GM12878 (cell line): ENCODE results near the gene EVX2. TPM values are rescaled to one million over a fixed set of nuclear protein-coding genes. Genes with fewer than 3 reads are reported as not detected.

Source experiments
- ATAC-seq: fragments of 200-7000 bp; cut with Tn5 transposase; 3 replicates; pipeline ENCODE4 v1.9.1; 2020; ENCODE audit warnings: mild to moderate bottlenecking, moderate library complexity
- BruUV-seq: library from RNA; stranded (reverse); fragments of 400-500 nt; replicated peaks from 2 replicates; lab custom pipeline; 2021; lab: Mats Ljungman, UMichigan
- CTCF ChIA-PET: fragments of 300-600 bp; sonication (Branson Sonifier 250); formaldehyde crosslinking; extraction: SDS; loops from one replicate; lab custom pipeline; 2021; ENCODE audit warnings: inconsistent platforms; lab: Yijun Ruan, JAX
- POLR2A ChIA-PET: fragments of 350-600 bp; formaldehyde crosslinking; extraction: SDS; loops from one replicate; lab custom pipeline; 2021; ENCODE audit warnings: inconsistent platforms; lab: Charles Lee
- RAD21 ChIA-PET: fragments of 300-600 bp; sonication (Branson Sonifier 250); formaldehyde crosslinking; loops from one replicate; lab custom pipeline; 2023; ENCODE audit warnings: antibody characterized with exemption; ENCODE audit not compliant: unreplicated experiment; lab: Charles Lee
- SMC1A ChIA-PET: fragments of 300-600 bp; sonication (Branson Sonifier 250); formaldehyde crosslinking; loops from one replicate; lab custom pipeline; 2023; ENCODE audit not compliant: unreplicated experiment, uncharacterized antibody; lab: Charles Lee
- DNase-seq: peaks from one replicate; pipeline ENCODE4 v3.0.0-alpha.2; 2011; ENCODE audit warnings: low read depth, low spot score
- FAIRE-seq: peaks from 3 replicates; lab custom pipeline; 2011; peaks lifted over from hg19 to GRCh38; lab: Jason Lieb, UNC
- H2AFZ ChIP-seq: 2 replicates; pipeline ENCODE4 v1.6.0; 2011; ENCODE audit warnings: low read depth, low read length, control low read depth; ENCODE audit not compliant: control insufficient read depth
- H3K27ac ChIP-seq: 2 replicates; pipeline ENCODE4 v1.5.1; 2011; ENCODE audit warnings: control low read depth; ENCODE audit not compliant: control insufficient read depth, insufficient read depth
- H3K27me3 ChIP-seq, 2 experiments: replicated peaks in 1 of 2; 2 replicates each; pipeline versions ENCODE4 v1.6.0 to v1.6.1; 2011; ENCODE audit warnings: low read length in 1 of 2; ENCODE audit not compliant: control insufficient read depth in 2 of 2, insufficient read depth in 2 of 2
- H3K36me3 ChIP-seq, 2 experiments: 2 replicates each; pipeline ENCODE4 v1.5.1; 2011; ENCODE audit warnings: low read length in 1 of 2; ENCODE audit not compliant: control insufficient read depth in 2 of 2, insufficient read depth in 2 of 2
- H3K4me1 ChIP-seq: 2 replicates; pipeline ENCODE4 v1.6.1; 2011; ENCODE audit warnings: mild to moderate bottlenecking, low read length, moderate library complexity, mixed read lengths; ENCODE audit not compliant: control insufficient read depth, insufficient read depth
- H3K4me2 ChIP-seq: 2 replicates; pipeline ENCODE4 v1.6.0; 2011; ENCODE audit warnings: control low read depth; ENCODE audit not compliant: control insufficient read depth, insufficient read depth
- H3K4me3 ChIP-seq: fragments of 200-600 bp; sonication (generic); 2 replicates; pipeline ENCODE4 v1.5.1; 2016
- H3K79me2 ChIP-seq: 2 replicates; pipeline ENCODE4 v1.6.0; 2011; ENCODE audit warnings: low read length; ENCODE audit not compliant: control insufficient read depth, insufficient read depth
- H3K9ac ChIP-seq: 2 replicates; pipeline ENCODE4 v1.8.0; 2011; ENCODE audit warnings: low read length, control low read depth, mixed read lengths; ENCODE audit not compliant: control insufficient read depth, insufficient read depth
- H3K9me3 ChIP-seq: replicated peaks from 3 replicates; pipeline ENCODE4 v1.5.1; 2011; ENCODE audit warnings: mild to moderate bottlenecking, low read length; ENCODE audit not compliant: control insufficient read depth, insufficient read depth
- H4K20me1 ChIP-seq: 2 replicates; pipeline ENCODE4 v1.6.0; 2011; ENCODE audit not compliant: control insufficient read depth, insufficient read depth
- CHD4 ChIP-seq: fragments of 200-600 bp; sonication (generic); IDR thresholded peaks from 2 replicates; pipeline ENCODE4 v1.6.1; 2016; ENCODE audit warnings: mild to moderate bottlenecking
- DPF2 ChIP-seq: fragments of 450-650 bp; IDR thresholded peaks from 2 replicates; pipeline ENCODE4 v1.6.1; 2017; ENCODE audit warnings: mild to moderate bottlenecking
- FOS ChIP-seq: IDR thresholded peaks from 3 replicates; pipeline ENCODE4 v1.6.1; 2011; ENCODE audit warnings: borderline replicate concordance; ENCODE audit not compliant: insufficient read length; ENCODE audit errors: extremely low read depth
- HSF1 ChIP-seq: fragments of 150-350 bp; IDR thresholded peaks from 2 replicates; pipeline ENCODE4 v1.6.1; 2014; ENCODE audit warnings: mild to moderate bottlenecking, low read depth, low read length
- MEF2A ChIP-seq: IDR thresholded peaks from 2 replicates; pipeline ENCODE4 v1.6.1; 2011; ENCODE audit warnings: low read depth, mild to moderate bottlenecking, low read length, moderate library complexity; ENCODE audit not compliant: insufficient read depth
- MTA2 ChIP-seq: fragments of 450-650 bp; IDR thresholded peaks from 2 replicates; pipeline ENCODE4 v1.6.1; 2016; ENCODE audit warnings: low read depth, mild to moderate bottlenecking, moderate library complexity
- NFIC ChIP-seq: IDR thresholded peaks from 2 replicates; pipeline ENCODE4 v1.6.1; 2012; ENCODE audit warnings: low read depth, mild to moderate bottlenecking, inconsistent platforms, low read length, moderate library complexity
- NFYA ChIP-seq: IDR thresholded peaks from 2 replicates; pipeline ENCODE4 v1.6.1; 2011; ENCODE audit warnings: low read depth, mild to moderate bottlenecking, low read length, improper control_type of control experiment, borderline replicate concordance
- NR2C1 ChIP-seq: fragments of 450-650 bp; IDR thresholded peaks from 2 replicates; pipeline ENCODE4 v1.6.1; 2017; ENCODE audit warnings: antibody characterized with exemption, mild to moderate bottlenecking, moderate library complexity
- SREBF2 ChIP-seq: IDR thresholded peaks from 2 replicates; pipeline ENCODE4 v1.6.1; 2012; ENCODE audit warnings: mild to moderate bottlenecking, low read length
- SUZ12 ChIP-seq: fragments of 200-600 bp; sonication (generic); IDR thresholded peaks from one replicate; pipeline ENCODE4 v1.6.1; 2018; ENCODE audit warnings: antibody characterized with exemption, mild to moderate bottlenecking; ENCODE audit not compliant: unreplicated experiment
- ZBED1 ChIP-seq: IDR thresholded peaks from 2 replicates; pipeline ENCODE4 v1.6.1; 2016; ENCODE audit warnings: borderline replicate concordance
- ZNF24 ChIP-seq: fragments of 450-650 bp; IDR thresholded peaks from 2 replicates; pipeline ENCODE4 v1.6.1; 2017; ENCODE audit warnings: antibody characterized with exemption, mild to moderate bottlenecking
- ZZZ3 ChIP-seq: IDR thresholded peaks from 2 replicates; pipeline ENCODE4 v1.6.1; 2011; ENCODE audit warnings: low read depth; ENCODE audit not compliant: control insufficient read depth, insufficient read length
- WGBS: methylation state at CpG from one replicate; pipeline ENCODE4 v1.1.6; 2016; ENCODE audit warnings: low lambda C conversion rate; ENCODE audit not compliant: insufficient replicate concordance, insufficient coverage; ENCODE audit errors: missing lambda C conversion rate; 5-methylcytosine and 5-hydroxymethylcytosine counted together
- in situ Hi-C: fragments of 300-500 bp; cut with MboI; formaldehyde crosslinking; loops from 9 replicates; pipeline ENCODE4 v1.14.3; 2018; ENCODE audit warnings: mixed read lengths
- intact Hi-C: fragments of 100-400 bp; cut with micrococcal nuclease; formaldehyde crosslinking; loops from one replicate; pipeline ENCODE4 v1.14.2; 2022; ENCODE audit not compliant: unreplicated experiment
- polyA plus RNA-seq, 11 experiments: library from polyadenylated mRNA; depleted of rRNA in 4 of 11; unstranded in 6 of 11; stranded (reverse) in 5 of 11; fragments of >200 nt; fragmentation: Nextera tagmentation in 4 of 11; fragmentation: Illumina TruSeq in 1 of 11; extraction: Ambion mirVana in 4 of 11; extraction: Trizol in 1 of 11; gene quantifications; 1 replicate in 1 of 11; 2 replicates in 10 of 11; pipeline versions ENCODE4 v1.2.1 to v1.2.3, GENCODE V29; 2011 to 2016; ENCODE audit warnings: inconsistent platforms in 2 of 11, missing spikeins in 2 of 11, low read depth in 1 of 11
- total RNA-seq, 4 experiments: library from RNA; depleted of rRNA in 3 of 4; stranded (reverse); fragments of >200 nt in 3 of 4; fragmentation: Illumina TruSeq in 1 of 4; extraction: Trizol in 1 of 4; gene quantifications; 2 replicates each; pipeline versions ENCODE4 v1.2.1 to v1.2.3, GENCODE V29; 2013 to 2021

The EVX2 gene
- total and polyA plus RNA-seq, 10 of the 15 experiments (the other 5 are each of a cell fraction or from before 2014, with no cell fraction given): not detected

DNA sequence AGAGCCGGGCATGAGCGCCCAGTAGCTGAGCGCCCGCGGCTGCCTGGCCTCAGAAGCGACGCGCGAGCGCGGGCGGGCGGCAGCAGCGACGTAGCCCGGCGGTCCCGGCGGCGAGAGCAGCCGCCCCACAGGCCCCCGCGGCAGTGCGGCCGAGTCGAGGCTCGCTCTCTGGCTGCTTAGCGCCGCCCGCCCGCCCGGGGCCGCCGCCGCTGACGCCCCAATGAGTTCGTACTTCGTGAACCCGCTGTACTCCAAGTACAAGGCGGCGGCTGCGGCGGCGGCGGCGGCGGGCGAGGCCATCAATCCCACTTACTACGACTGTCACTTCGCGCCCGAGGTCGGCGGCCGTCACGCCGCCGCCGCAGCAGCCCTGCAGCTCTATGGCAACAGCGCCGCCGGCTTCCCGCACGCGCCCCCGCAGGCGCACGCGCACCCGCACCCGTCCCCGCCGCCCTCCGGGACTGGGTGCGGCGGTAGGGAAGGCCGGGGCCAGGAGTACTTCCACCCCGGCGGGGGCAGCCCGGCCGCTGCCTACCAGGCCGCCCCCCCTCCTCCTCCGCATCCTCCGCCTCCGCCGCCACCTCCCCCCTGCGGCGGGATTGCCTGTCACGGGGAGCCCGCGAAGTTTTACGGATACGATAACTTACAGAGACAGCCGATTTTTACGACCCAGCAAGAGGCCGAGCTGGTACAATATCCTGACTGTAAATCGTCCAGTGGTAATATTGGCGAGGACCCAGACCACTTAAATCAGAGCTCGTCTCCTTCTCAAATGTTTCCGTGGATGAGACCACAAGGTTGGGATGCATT is 46.6 kb upstream of the EVX2 start:
- Histone ChIP-seq H3K4me1 (no peaks in the 10 kb centered on the region), H3K27ac (no peak overlapping the region), H3K36me3 (no peaks in the 10 kb centered on the region), H3K4me3 (no peak overlapping the region), H3K4me2 (no peak overlapping the region), H3K9ac (no peak overlapping the region), H3K79me2 (no peaks in the 10 kb centered on the region), H3K27me3 (peaks cover 10 to 32% of the 10 kb centered on the region in 2 experiments), H3K9me3 (peaks cover 1% of the 10 kb centered on the region; the same call in 2 of the 3 replicates), H2AFZ (no peak overlapping the region), H4K20me1 (no peaks in the 10 kb centered on the region)
- ATAC-seq (no peak), DNase-seq (no peak), FAIRE-seq (no peak)
- 74% methylated on average over 65 of the region's 100 CpGs for WGBS
- CTCF ChIA-PET: interaction anchor here (0.6 to 3.4 kb wide), 6 partner anchors 19 to 1017 kb away, joined by 5 to 36 read pairs (median 8); no protein-coding TSS in a partner anchor
- no TSS peak for BruUV-seq
- intact Hi-C loops (no loop called here), in situ Hi-C loops (loop anchor here (25.0 kb wide), 1 partner anchor 1207 kb away; no protein-coding TSS in a partner anchor)
- TF ChIP-seq MTA2 (no peak), SUZ12 (peak; percentile 72)
- POLR2A ChIA-PET: interaction anchor here (0.5 kb wide), 1 partner anchor 1163 kb away, joined by 5 read pairs; no protein-coding TSS in a partner anchor
- SMC1A ChIA-PET: interaction anchor here (1.1 to 2.0 kb wide), 3 partner anchors 10 to 1018 kb away, joined by 5 to 9 read pairs (median 7); no protein-coding TSS in a partner anchor
- RAD21 ChIA-PET: interaction anchor here (2.4 kb wide), 1 partner anchor 1019 kb away, joined by 7 read pairs; no protein-coding TSS in a partner anchor

- Histone ChIP-seq H3K27me3 (peaks cover 9 to 32% of the 10 kb centered on the region in 2 experiments), H3K4me2 (no peak overlapping the region), H3K4me1 (no peaks in the 10 kb centered on the region), H3K36me3 (no peaks in the 10 kb centered on the region), H2AFZ (no peak overlapping the region), H3K9ac (no peak overlapping the region), H3K9me3 (peaks cover 1% of the 10 kb centered on the region; the same call in 2 of the 3 replicates), H3K27ac (no peak overlapping the region), H3K79me2 (no peaks in the 10 kb centered on the region), H3K4me3 (no peak overlapping the region), H4K20me1 (no peaks in the 10 kb centered on the region)
- RAD21 ChIA-PET: no interaction called here
- WGBS: 91% methylated on average over 24 of the region's 43 CpGs
- BruUV-seq: no TSS peak
- POLR2A ChIA-PET: no interaction called here
- in situ Hi-C loops: loop anchor here (5.0 to 25.0 kb wide), 4 partner anchors 508 to 1208 kb away; no protein-coding TSS in a partner anchor
- CTCF ChIA-PET: no interaction called here
- no peak for DNase-seq
- intact Hi-C loops: loop anchor here (5.0 kb wide), 2 partner anchors 688 to 1033 kb away; no protein-coding TSS in a partner anchor
- no peak for FAIRE-seq
- ATAC-seq: no peak
- SMC1A ChIA-PET: no interaction called here
- TF ChIP-seq SREBF2 (no peak), DPF2 (no peak), ZNF24 (no peak), NFYA (no peak), HSF1 (no peak), NR2C1 (no peak), CHD4 (no peak), ZBED1 (no peak), ZZZ3 (no peak), FOS (no peak), NFIC (no peak), MEF2A (no peak)
Observed at GRCh38 chr2:176129813-176130146, 46.0 kb upstream of the EVX2 start.
